RWPE2 (cell line): ENCODE data around the gene MYOM3.

ENCODE experiments used
- ATAC-seq: fragments of 200-7000 bp; cut with Tn5 transposase; 3 replicates; pipeline ENCODE4 v1.9.1; 2021; ENCODE audit warnings: low read depth
- DNase-seq: peaks from one replicate; pipeline ENCODE4 v3.0.0-alpha.2; 2020; ENCODE audit warnings: low spot score
- H3K27ac ChIP-seq: fragments of 450-650 bp; 2 replicates; pipeline ENCODE4 v1.5.1; 2017; ENCODE audit warnings: mild to moderate bottlenecking; ENCODE audit not compliant: poor library complexity, severe bottlenecking
- H3K27me3 ChIP-seq: fragments of 250-450 bp; sonication (Bioruptor Pico); 2 replicates; pipeline ENCODE4 v1.5.1; 2021; ENCODE audit warnings: mild to moderate bottlenecking, moderate library complexity; ENCODE audit not compliant: insufficient read depth, poor library complexity, severe bottlenecking
- H3K36me3 ChIP-seq: fragments of 250-450 bp; sonication (Bioruptor Pico); 2 replicates; pipeline ENCODE4 v1.5.1; 2020; ENCODE audit warnings: low read depth, mild to moderate bottlenecking, moderate library complexity
- H3K4me1 ChIP-seq: fragments of 250-450 bp; sonication (Bioruptor Pico); 2 replicates; pipeline ENCODE4 v1.5.1; 2021; ENCODE audit warnings: mild to moderate bottlenecking, moderate library complexity; ENCODE audit not compliant: insufficient read depth, poor library complexity, severe bottlenecking
- H3K4me3 ChIP-seq: fragments of 250-450 bp; sonication (Bioruptor Pico); 2 replicates; pipeline ENCODE4 v1.5.1; 2021; ENCODE audit warnings: mild to moderate bottlenecking, moderate library complexity; ENCODE audit not compliant: severe bottlenecking
- H3K9me3 ChIP-seq: fragments of 250-450 bp; sonication (Bioruptor Pico); 2 replicates; pipeline ENCODE4 v1.5.1; 2021; ENCODE audit warnings: mild to moderate bottlenecking, moderate library complexity; ENCODE audit not compliant: severe bottlenecking
- TF ChIP-seq, protein P1 (sequence below): fragments of 450-650 bp; IDR thresholded peaks from one replicate; pipeline ENCODE4 v1.5.1; 2017; ENCODE audit warnings: mild to moderate bottlenecking, moderate library complexity; ENCODE audit not compliant: poor library complexity, severe bottlenecking

Gene MYOM3

DNA sequence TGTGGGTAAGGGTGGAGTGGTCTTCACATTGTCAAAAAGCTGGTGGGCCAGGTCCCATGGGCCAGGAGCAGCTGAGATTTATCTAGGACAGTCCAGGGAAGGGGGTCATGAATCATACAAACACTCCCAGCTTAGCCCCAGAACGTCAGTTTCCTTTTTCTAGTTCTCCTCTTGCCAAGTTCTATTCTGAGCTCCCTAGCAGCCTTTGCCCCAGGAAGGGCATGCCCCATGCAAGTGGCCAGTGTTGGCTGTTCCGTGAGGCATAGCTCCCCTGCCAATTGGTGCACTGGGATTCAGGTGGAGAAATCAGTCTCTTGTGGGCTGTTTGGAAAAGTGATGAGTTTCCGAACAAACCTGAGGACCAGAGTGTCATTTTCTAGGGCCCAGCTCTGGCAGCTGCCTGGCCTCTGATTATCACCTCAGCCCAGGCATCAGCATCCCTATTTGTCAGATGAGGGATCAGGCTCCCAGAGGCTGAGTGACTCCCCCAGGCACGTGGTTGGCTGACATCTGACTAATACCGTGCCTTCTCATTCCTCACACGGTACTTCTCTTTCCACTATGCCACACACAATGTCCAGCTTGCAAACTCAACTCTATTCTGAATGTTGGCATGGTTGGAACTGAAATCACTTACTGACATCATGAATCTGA is 14.2 kb upstream of the MYOM3 start:
- ATAC-seq (no peak), DNase-seq (no peak)
- Histone ChIP-seq H3K27ac (no peak overlapping the region), H3K9me3 (no peaks in the 10 kb centered on the region), H3K4me3 (no peak overlapping the region), H3K4me1 (no peaks in the 10 kb centered on the region), H3K36me3 (peaks cover 11% of the 10 kb centered on the region), H3K27me3 (no peaks in the 10 kb centered on the region)
- TF ChIP-seq, protein P1, sequence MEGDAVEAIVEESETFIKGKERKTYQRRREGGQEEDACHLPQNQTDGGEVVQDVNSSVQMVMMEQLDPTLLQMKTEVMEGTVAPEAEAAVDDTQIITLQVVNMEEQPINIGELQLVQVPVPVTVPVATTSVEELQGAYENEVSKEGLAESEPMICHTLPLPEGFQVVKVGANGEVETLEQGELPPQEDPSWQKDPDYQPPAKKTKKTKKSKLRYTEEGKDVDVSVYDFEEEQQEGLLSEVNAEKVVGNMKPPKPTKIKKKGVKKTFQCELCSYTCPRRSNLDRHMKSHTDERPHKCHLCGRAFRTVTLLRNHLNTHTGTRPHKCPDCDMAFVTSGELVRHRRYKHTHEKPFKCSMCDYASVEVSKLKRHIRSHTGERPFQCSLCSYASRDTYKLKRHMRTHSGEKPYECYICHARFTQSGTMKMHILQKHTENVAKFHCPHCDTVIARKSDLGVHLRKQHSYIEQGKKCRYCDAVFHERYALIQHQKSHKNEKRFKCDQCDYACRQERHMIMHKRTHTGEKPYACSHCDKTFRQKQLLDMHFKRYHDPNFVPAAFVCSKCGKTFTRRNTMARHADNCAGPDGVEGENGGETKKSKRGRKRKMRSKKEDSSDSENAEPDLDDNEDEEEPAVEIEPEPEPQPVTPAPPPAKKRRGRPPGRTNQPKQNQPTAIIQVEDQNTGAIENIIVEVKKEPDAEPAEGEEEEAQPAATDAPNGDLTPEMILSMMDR = no peak

GRCh38 chr1:24125456-24125855 is 13.5 kb upstream of the MYOM3 start:
- DNase-seq (no peak), ATAC-seq (no peak)

GRCh38 chr1:24124980-24125379 is 13.0 kb upstream of the MYOM3 start:
- ATAC-seq (no peak), DNase-seq (no peak)
- H3K36me3 ChIP-seq = peaks cover 3% of the 10 kb centered on the region; the same call in 1 of the 2 replicates
- H3K27ac ChIP-seq = no peak overlapping the region
- H3K27me3 ChIP-seq = no peaks in the 10 kb centered on the region
- TF ChIP-seq, protein P1 = no peak
- H3K4me1 ChIP-seq = peaks cover 7% of the 10 kb centered on the region
- no peaks in the 10 kb centered on the region for H3K9me3 ChIP-seq
- no peak overlapping the region for H3K4me3 ChIP-seq

More at GRCh38 chr1:24125456-24125855, 13.5 kb upstream of the MYOM3 start:
- Histone ChIP-seq H3K27ac (no peak overlapping the region), H3K36me3 (peaks cover 4% of the 10 kb centered on the region; the same call in 1 of the 2 replicates), H3K4me3 (no peak overlapping the region), H3K4me1 (peaks cover 2% of the 10 kb centered on the region), H3K9me3 (no peaks in the 10 kb centered on the region), H3K27me3 (no peaks in the 10 kb centered on the region)
- TF ChIP-seq, protein P1 = no peak

DNA sequence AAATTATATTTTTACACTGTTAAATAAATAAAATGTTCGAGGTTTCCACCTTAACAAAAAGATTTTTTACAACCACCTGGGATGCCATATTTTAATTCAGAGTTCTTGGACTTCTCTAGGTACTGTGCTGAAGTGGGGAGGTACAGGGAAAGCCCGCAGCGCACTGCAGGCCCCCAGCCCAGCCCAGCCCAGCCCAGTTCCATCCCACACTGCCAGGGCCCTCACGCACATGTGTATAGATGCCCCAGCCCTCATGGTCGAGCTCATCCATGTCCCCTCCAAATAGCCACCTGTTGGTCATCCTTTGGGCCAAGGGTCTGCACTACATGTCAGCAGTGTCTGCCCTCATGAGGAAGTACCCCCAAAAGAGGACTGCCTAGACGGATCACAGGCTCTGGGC is 11.7 kb upstream of the MYOM3 start:
- Histone ChIP-seq H3K4me1 (peaks cover 13% of the 10 kb centered on the region), H3K9me3 (no peaks in the 10 kb centered on the region), H3K4me3 (no peak overlapping the region), H3K27ac (no peak overlapping the region), H3K36me3 (no peaks in the 10 kb centered on the region; the same call in 1 of the 2 replicates), H3K27me3 (no peaks in the 10 kb centered on the region)
- DNase-seq (no peak), ATAC-seq (no peak)
- TF ChIP-seq, protein P1 = no peak

DNA sequence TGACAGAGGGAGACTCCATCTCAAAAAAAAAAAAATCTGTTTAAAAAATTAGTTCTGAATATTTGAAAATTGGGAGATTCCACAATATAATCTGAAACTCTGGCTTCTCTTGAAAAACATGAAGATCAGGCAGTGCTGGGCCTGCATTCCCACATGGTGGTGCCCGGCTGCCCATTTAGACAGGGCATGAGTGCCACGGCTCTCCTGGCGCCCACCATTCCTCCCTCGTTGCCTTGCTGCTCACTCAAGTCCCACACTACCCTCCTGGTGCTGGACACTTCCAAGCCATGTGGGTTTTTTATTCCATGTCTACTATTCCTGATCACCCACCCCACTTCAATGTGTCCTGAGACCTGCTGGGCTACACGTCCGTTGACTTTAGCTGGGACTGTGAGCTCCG is 10.8 kb upstream of the MYOM3 start:
- no peaks in the 10 kb centered on the region for H3K27me3 ChIP-seq
- H3K9me3 ChIP-seq = no peaks in the 10 kb centered on the region
- H3K27ac ChIP-seq = no peak overlapping the region
- ATAC-seq (no peak), DNase-seq (no peak)
- H3K4me3 ChIP-seq = no peak overlapping the region
- TF ChIP-seq, protein P1 = no peak
- H3K36me3 ChIP-seq = no peaks in the 10 kb centered on the region; the same call in 1 of the 2 replicates
- peaks cover 16% of the 10 kb centered on the region for H3K4me1 ChIP-seq
